ENCODE results near the gene ACOD1. TPM values are rescaled to one million over a fixed set of nuclear protein-coding genes. Genes with fewer than 3 reads are reported as not detected.

ACOD1 gene
- total RNA-seq, 1 experiment from 2014 or later: not detected

DNA sequence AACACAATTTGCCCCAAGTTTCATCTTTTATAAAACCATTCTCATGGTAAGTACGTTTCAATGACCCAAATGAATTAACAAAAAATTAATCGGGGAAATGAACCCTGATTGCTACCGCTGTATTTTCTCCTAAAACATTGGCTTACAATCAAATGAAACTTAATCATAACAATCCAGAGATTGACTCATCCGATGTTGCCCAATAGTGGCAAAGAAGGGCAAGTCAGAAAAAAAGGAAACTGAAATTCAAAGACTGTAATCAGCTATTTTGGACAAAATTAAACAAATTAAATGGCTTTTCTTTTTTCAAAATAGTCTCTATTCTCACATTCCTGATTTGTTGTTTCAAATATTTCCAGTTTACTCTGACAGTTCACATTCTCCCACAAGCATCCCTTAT lies 3.9 kb upstream of the ACOD1 start:
- no peak overlapping the region for H3K27ac ChIP-seq (ENCODE audit: insufficient read length, low read depth, low read length)
- H2AFZ ChIP-seq (ENCODE audit: low read length): no peak overlapping the region
- H3K4me1 ChIP-seq (ENCODE audit: insufficient read depth, low read length): no peaks in the 10 kb centered on the region
- H3K14ac ChIP-seq (ENCODE audit: insufficient read depth, low read length): no peak overlapping the region
- H3K56ac ChIP-seq (ENCODE audit: insufficient read length, low read depth, low read length): no peak overlapping the region
- Mint-ChIP-seq H3K4me3 (no peak overlapping the region), H3K27ac (no peak overlapping the region), H3K4me1 (no peaks in the 10 kb centered on the region), H3K27me3 (ENCODE audit: low read depth) (no peaks in the 10 kb centered on the region), H3K36me3 (ENCODE audit: insufficient read depth in 1 of 3, low read depth in 3 of 3) (no peaks in the 10 kb centered on the region), H3K9me3 (peaks cover 2 to 3% of the 10 kb centered on the region in 2 experiments; a peak in 3 of 5 replicates)
- no peak overlapping the region for H2BK5ac ChIP-seq (ENCODE audit: insufficient read length, low read length)
- H3K23me2 ChIP-seq (ENCODE audit: insufficient read length, low read depth, low read length, poor library complexity, severe bottlenecking): no peaks in the 10 kb centered on the region
- no peak overlapping the region for H4K8ac ChIP-seq (replicated peaks; ENCODE audit: insufficient read length, low read depth, low read length)
- H3K18ac ChIP-seq (ENCODE audit: insufficient read length, low read depth, low read length): no peak overlapping the region
- H2BK15ac ChIP-seq (ENCODE audit: low read depth, low read length): no peak overlapping the region
- H2BK12ac ChIP-seq (ENCODE audit: insufficient read length, low read depth, low read length): no peak overlapping the region
- no peaks in the 10 kb centered on the region for H4K20me1 ChIP-seq (ENCODE audit: control insufficient read depth, insufficient read depth, insufficient read length)
- no peak overlapping the region for H3K4me2 ChIP-seq (ENCODE audit: insufficient read depth, insufficient read length, low read length)
- no peak overlapping the region for H3K9ac ChIP-seq (ENCODE audit: extremely low read depth, insufficient read length, low read length)
- H4K5ac ChIP-seq (ENCODE audit: insufficient read length, low read depth, low read length): no peak overlapping the region
- no peak overlapping the region for H2AK5ac ChIP-seq (ENCODE audit: insufficient read length, low read length)
- TF ChIP-seq, protein P1, sequence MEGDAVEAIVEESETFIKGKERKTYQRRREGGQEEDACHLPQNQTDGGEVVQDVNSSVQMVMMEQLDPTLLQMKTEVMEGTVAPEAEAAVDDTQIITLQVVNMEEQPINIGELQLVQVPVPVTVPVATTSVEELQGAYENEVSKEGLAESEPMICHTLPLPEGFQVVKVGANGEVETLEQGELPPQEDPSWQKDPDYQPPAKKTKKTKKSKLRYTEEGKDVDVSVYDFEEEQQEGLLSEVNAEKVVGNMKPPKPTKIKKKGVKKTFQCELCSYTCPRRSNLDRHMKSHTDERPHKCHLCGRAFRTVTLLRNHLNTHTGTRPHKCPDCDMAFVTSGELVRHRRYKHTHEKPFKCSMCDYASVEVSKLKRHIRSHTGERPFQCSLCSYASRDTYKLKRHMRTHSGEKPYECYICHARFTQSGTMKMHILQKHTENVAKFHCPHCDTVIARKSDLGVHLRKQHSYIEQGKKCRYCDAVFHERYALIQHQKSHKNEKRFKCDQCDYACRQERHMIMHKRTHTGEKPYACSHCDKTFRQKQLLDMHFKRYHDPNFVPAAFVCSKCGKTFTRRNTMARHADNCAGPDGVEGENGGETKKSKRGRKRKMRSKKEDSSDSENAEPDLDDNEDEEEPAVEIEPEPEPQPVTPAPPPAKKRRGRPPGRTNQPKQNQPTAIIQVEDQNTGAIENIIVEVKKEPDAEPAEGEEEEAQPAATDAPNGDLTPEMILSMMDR (conservative IDR thresholded peaks at IDR 0.05): no peak
- H3K23ac ChIP-seq (ENCODE audit: insufficient read length, low read depth, low read length): no peak overlapping the region
- H2BK120ac ChIP-seq (ENCODE audit: low read depth, low read length, poor library complexity, severe bottlenecking): no peak overlapping the region
- no peak overlapping the region for H3T11ph ChIP-seq (ENCODE audit: low read length)
- no peak overlapping the region for H4K91ac ChIP-seq (ENCODE audit: insufficient read length, low read depth, low read length)
- H3K79me2 ChIP-seq (ENCODE audit: insufficient read depth, low read length): no peaks in the 10 kb centered on the region
- H3K79me1 ChIP-seq (ENCODE audit: insufficient read depth, low read depth, low read length, poor library complexity, severe bottlenecking): no peaks in the 10 kb centered on the region
- no peak overlapping the region for H2BK20ac ChIP-seq (ENCODE audit: low read depth, low read length, poor library complexity, severe bottlenecking)
- H3K4ac ChIP-seq (ENCODE audit: low read depth, low read length): no peak overlapping the region
- no peak for DNase-seq
- no peaks in the 10 kb centered on the region for H3K9me3 ChIP-seq (ENCODE audit: control insufficient read depth, low read depth, low read length)
- no peaks in the 10 kb centered on the region for H3K27me3 ChIP-seq (ENCODE audit: insufficient read depth, low read length)
- WGBS (ENCODE audit: extremely low coverage, insufficient read length, low lambda C conversion rate): no CpG with 5 or more reads among the region's 4 CpGs

Data from H9 (cell line).